ENCODE measurements around the gene ZEB2.

The ZEB2 gene

DNA sequence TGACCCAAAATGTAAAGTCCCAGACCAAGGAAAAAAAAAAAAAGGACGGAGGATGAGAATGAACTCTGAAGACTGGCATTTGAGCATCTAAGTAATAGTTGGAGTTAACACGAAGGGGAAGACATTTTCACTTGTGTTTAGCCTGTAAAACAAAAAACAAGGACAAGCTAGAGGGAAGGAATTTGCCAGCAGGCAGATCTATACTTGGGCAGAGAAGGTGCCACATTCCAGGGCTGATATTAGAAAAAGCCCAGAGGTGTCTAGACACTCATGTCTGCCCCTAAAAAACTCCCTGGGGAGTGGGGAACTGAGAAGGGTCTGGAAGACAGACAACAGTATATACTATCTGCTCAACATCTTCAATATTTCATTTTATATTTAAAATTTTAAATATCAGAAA lies 171.1 kb downstream of the ZEB2 start:
- no peak for DNase-seq

DNA sequence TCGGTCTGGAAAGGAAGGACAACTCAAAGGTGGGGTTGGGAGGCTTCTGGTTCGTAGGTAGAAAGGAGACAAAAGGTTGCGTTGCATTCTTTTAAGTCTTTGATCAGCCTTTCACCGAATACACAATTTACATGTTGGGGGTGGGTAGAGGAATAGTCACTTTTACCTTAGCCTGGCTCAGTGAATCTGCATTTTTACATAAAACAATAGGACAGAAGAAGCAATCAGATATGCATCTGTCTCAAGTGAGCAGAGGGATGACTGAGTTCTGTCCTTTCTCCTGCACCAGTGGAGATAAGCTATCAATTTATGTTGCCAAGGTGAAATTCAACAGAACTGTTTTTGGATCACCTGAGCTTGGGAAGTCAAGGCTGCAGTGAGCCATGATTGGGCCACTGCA lies 173.7 kb downstream of the ZEB2 start:
- no peak for DNase-seq

DNA sequence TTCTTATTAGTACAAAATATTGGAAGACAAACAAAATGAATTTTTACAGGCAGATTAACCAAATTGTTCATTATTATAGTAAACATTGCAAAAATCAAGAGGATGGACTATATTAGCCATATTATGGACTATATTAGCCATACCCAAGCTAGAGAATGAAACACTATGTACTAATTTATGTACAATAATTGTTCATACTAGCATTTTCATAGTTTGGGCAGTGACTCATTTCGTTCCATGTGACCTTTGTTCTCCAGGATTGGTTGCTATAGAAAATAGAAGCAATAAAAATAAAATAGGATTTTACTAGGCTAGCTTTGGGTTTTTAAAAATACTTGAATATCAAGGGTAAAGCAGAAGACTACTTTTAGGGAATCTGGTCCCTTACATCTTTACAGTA lies 176.8 kb downstream of the ZEB2 start:
- no peak for DNase-seq

DNA sequence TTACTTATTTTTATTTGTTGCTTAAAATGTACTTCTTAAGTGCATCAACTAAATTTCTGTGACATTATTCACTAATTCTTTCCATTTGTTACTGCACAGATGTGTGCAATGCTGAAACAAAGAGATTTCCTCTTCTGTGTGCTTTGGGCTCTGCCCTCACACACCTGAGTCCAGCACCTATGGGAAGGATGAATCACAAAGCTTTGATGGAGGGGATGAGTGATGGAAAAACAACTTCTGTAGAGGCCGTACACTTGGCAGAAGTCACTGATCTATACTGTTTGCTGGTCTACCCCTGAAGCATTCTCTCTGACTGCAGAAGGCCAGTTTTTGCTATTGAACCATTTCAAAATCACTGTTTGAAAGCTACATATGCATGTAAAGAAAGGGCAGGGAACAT lies 178.4 kb downstream of the ZEB2 start:
- no peak for DNase-seq

DNA sequence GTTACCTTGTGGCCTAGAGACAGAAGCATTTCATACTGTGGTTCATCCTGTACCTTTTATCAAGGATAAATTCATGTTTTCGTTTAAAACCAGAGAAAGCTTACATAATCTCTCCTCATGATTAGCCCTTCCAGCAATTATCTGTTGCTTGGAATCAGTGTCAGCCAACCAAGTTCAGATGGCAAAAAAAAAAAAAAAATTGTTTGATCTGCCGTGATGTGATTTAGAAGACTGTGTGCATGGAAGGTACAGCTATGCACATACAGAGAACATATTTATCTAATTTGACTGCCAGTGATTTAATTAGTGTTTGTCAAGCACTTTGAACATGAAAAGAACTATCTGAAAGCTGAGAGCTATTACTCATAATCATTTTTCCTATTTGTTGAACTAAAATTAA lies 180.9 kb downstream of the ZEB2 start:
- DNase-seq, result no peak

DNA sequence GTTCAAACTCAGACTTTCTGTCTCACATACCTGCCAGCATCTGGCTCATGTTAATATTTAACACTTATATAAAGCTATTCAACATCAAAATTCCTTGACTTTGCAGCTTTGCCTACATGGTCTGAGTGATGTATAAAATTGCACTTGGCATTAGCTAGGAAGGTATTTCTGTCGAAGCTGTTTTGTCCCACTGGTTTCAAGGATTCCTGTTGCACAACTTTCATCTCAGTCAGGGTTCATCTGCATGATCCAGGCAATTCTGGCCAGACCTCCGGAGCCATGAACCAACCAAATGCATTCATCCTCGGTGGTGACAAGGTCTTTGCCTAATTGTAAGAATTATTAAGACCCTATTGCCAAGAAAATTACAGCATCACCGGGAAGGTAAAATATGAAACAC lies 185.4 kb downstream of the ZEB2 start:
- no peak for DNase-seq

Measured in central memory CD4-positive, alpha-beta T cell (primary cell).